HG03457 (cell line): ENCODE results near the gene NEU4.
"Not testable (repeated sequence)": the region's sequence is repeated elsewhere in the genome, so short reads cannot be mapped to it uniquely, and the experiment has no call there.

Experiments
- ATAC-seq: cut with Tn5 transposase; IDR thresholded peaks from one replicate; pipeline ENCODE4 v1.9.1; 2021; ENCODE audit warnings: moderate number of reproducible peaks; ENCODE audit not compliant: unreplicated experiment

The NEU4 gene, protein sequence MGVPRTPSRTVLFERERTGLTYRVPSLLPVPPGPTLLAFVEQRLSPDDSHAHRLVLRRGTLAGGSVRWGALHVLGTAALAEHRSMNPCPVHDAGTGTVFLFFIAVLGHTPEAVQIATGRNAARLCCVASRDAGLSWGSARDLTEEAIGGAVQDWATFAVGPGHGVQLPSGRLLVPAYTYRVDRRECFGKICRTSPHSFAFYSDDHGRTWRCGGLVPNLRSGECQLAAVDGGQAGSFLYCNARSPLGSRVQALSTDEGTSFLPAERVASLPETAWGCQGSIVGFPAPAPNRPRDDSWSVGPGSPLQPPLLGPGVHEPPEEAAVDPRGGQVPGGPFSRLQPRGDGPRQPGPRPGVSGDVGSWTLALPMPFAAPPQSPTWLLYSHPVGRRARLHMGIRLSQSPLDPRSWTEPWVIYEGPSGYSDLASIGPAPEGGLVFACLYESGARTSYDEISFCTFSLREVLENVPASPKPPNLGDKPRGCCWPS

DNA sequence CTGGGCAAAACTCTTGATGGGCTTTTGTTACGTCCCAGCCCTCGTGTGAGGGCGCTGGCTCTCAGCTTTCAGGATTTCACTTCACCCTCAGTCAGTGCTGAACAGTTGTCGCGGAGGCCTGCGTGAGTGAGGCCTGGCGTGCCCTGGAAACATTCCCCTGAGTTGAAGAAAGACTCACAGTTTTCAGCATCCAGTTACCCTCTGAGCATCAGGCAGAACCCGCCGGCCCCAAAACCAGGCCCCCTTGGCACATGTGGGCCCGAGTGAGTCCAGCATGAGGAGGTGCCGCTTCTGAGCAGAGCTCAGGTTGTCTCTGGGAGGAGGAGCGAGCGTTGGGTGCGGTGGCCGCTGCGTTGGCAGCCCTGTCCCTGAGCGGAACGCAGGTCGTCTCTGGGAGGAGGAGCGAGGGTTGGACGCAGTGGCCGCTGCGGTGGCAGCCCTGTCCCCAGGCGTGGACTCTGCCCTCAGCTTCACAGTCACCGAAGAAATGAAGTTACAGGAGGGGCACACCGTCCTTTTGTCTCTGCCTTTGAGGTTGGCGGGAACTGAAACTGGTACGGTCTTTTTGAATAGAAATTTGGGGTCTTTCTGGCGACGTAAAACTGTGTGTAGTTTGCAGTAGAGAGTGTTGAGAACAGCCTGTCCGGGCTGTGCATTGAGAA lies at the start of gene NEU4:
Gene NEU4, plus strand, starts transcription at position 473 of the 662 bp plus-strand sequence. CDS start 5,292 bp downstream, outside the sequence.
- no peak for ATAC-seq

DNA sequence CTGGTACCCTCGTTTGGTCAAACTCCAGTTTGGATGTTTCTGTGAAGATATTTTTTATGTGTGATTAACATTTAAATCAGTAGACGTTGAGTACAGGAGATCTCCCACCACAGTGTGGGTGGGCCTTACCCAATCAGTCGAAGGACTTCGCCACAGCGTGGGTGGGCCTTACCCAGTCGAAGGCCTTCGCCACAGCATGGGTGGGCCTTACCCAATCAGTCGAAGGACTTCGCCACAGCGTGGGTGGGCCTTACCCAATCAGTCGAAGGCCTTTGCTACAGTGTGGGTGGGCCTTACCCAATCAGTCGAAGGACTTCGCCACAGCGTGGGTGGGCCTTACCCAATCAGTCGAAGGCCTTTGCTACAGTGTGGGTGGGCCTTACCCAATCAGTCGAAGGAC lies 49.1 kb upstream of the NEU4 start:
- ATAC-seq, result not testable (repeated sequence)

DNA sequence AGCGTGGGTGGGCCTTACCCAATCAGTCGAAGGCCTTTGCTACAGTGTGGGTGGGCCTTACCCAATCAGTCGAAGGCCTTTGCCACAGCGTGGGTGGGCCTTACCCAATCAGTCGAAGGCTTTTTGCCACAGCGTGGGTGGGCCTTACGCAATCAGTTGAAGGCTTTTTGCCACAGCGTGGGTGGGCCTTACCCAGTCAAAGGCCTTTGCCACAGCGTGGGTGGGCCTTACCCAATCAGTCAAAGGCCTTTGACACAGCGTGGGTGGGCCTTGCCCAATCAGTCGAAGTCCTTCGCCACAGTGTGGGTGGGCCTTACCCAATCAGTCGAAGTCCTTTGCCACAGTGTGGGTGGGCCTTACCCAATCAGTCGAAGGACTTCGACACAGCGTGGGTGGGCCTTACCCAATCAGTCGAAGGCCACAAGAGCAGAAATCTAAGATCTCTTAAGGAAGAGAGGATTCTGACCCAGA lies 48.7 kb upstream of the NEU4 start:
- no peak for ATAC-seq

DNA sequence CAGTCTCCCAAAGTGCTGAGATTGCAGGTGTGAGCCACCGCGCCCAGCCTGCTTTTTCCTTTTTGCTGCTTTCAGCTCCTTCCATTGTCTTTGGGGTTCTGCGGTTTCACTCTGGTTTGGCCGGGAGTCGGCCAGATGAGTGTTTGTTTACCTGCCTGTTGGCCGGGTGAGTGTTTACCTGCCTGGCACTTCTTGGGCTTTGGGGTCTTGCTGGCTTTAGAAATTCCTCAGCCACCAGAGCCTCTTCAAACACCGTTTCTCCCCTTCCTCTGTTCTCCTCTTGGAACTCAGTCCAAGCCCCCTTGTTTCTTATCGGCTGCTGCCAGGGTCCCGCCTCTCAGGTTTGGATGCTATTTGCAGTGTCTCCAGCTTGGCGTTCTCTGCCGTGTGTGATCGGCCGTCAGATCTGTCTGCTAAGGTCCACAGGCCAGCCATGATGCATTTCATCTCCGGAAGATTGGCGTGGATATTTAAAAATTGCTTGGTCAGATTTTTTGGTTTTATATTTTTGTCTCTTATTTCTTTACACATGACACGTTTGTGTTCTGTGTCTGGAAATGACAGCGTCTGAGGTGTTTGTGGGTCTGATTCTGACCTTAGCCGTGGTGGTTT lies 46.6 kb upstream of the NEU4 start:
- ATAC-seq, result no peak

DNA sequence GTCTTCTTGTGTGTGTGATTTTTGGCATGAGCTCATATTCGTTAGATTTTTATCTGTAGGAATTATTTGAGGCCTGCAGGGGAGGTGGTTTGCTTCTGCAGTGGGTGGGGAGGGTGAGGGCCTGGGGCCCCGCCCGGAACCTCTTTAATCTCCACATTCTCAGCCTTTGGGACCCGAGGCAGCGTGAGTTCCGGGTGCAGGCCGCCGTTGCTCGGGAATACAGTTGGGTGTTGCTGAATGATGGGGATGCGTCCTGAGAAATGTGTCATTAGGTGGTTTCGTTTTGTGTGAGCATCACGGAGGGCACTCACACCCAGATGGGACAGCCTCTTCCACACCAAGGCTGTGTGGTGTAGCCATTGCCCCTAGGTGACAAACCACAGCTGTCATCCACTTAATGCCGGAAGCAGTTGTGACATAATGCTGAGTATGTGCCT lies 46.0 kb upstream of the NEU4 start:
- ATAC-seq, result no peak

DNA sequence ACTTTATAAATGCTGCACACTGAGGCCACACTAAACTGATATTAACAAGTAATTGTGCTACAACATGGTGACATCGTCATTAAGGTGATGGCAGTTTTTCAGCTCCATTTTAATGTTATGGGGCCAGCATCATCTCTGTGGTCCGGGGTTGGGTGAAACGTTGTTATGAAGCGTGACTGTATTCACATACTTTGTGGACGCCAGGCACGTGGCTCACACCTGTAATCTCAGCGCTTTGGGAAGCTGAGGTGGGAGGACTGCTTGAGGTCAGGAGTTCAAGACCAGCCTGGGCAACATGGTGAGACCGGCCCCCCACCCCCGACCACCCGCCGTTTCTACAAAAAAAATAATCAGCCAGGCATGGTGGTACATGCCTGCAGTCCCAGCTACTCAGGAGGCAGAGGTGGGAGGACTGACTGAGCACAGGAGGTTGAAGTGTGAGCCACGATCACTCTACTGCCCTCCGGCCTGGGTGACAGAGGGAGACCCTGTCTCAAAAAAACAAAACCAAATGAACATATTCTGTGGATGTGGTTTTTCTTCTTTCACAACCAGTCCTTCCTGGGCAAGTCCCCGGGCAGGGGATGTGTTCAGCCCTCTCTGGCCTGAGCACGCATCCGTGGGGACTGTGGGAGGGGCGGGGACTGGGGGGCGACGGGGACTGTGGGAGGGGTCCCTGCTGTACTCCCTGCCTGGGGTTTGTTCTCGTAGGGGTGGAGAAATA lies 45.3 kb upstream of the NEU4 start:
- no peak for ATAC-seq

DNA sequence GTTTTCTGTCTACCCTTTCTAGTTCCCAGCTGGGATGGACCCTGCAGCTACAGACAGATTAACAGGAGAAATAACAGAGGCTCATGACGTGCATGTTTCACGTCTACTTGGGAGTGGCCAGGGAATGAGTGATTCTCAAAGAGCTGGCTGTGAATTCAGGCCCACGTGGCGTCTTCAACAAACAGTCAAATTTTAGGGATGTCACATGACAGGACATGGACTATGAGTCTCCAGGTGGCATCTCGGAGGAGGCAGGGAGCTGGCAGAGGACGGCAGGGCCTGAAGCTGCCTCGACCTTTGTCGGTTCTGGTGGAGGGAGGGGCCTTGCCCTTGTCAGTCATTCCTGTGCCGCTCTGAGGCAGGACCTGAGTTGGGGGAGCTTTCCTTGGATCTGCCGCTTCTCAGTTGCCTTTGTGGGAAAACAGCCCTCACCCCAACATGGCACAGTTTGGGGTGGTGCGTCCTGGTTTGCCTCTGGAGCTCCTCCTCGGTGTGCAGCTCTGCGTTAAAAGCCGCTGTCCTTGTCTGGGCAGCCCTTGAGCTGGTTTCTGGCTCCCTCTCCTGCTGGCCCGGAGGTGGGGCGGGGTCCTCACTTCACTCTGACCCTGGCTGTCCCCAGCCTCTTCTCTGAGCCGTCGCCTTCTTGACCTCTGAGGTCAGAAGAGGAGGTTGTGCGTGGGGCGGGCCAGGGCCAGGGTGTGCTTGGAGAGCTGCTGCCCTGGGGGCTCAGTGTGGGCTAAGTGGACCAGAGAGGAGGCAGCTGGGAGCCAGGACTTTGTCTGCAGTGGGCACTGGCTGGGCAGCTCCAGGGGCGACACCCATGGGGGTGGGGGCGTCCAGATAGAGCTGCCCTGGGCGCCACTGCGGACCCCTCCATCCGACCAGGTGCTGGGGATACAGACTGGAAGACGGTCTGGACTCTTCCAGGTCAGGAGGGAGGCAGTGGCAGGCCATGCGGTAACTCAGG lies 44.4 kb upstream of the NEU4 start:
- ATAC-seq, result no peak

DNA sequence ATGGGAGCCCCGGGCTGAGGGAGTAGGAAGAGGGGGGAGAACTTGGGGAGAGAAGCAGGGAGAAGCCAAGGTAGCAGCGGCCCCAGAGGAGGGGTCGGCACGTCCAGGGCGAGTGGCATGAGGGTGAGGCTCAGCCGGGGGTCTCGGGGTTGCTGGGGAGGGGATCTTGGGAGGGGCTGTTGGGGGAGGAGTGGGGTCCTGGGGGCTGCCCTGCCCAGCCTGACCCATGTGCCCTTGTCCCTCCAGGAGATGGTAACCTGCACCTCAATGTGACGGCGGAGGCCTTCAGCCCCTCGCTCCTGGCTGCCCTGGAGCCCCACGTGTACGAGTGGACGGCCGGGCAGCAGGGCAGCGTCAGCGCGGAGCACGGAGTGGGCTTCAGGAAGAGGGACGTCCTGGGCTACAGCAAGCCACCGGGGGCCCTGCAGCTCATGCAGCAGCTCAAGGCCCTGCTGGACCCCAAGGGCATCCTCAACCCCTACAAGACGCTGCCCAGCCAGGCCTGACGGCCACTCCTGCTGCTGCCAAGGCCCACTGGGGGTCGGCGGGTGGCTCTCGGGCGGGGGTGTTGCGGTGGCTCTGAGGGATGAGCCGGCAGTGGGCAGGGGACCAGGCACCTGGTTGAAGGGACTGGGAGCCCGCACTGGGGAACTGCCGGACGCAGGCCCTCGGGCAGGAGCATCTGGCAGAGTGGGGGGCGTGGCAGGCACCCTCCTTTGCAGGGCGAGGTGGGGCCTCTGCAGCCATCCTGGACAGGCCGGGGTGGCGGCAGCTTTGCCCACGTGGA lies 41.3 kb upstream of the NEU4 start:
- ATAC-seq, result no peak

DNA sequence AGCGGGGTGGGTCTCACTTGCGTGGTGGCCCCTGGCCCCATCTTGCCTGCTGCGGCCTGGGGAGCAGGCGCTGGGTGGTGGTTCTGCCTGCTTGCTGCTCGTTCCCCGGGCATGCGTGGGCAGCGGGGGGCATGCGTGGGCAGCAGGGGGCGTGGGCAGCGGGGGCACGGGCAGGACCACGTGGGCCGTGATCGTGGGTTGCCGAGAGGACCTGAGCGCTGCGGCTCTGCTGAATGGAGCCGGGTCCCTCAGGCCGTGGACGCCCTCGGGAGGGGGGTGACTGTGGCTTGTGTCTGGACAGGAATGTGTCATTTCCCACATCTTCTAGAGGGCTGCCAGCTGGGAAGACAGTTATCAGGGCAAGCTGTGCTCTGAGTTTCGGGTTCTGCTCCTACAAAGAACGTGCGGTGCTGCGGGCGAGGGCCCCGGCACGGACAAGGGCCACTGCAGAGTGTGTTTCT lies 40.7 kb upstream of the NEU4 start:
- ATAC-seq, result no peak

DNA sequence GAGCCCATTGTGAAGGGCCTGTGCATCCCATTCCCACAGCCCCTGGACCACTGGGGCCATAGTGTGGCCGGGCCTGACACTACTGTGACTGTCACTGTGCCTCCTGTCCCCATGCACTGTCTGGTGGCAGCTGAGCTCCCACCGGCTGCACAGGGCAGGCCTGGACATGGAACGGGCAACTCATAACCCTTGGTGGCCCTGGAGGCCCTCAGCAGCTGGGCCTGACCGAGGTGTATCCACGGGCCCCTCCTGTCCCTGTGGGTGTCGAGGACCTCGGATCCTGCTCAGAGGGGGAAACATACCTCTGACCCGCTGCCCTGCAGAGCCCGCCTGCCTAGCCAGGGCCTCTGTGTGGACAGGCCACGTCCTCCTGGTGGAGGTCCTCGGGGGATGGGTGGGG lies 40.1 kb upstream of the NEU4 start:
- ATAC-seq, result no peak

DNA sequence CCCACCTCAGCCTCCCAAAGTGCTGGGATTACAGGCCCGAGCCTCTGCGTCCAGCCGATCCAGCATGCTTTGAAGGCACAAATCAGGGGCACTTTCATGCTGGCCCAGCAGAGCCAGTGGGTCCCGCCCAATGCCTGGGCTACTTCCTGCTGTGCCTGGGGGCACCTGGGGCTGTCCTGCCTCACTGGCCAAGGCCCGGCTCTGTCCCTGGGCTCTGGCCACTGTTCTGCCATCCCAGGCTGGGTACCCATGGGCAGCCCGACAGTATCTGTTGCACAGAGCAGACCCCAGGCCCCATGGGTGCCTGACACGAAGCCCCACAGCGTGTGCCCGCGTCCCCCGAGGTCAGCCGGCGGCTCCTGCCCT lies 39.2 kb upstream of the NEU4 start:
- no peak for ATAC-seq

DNA sequence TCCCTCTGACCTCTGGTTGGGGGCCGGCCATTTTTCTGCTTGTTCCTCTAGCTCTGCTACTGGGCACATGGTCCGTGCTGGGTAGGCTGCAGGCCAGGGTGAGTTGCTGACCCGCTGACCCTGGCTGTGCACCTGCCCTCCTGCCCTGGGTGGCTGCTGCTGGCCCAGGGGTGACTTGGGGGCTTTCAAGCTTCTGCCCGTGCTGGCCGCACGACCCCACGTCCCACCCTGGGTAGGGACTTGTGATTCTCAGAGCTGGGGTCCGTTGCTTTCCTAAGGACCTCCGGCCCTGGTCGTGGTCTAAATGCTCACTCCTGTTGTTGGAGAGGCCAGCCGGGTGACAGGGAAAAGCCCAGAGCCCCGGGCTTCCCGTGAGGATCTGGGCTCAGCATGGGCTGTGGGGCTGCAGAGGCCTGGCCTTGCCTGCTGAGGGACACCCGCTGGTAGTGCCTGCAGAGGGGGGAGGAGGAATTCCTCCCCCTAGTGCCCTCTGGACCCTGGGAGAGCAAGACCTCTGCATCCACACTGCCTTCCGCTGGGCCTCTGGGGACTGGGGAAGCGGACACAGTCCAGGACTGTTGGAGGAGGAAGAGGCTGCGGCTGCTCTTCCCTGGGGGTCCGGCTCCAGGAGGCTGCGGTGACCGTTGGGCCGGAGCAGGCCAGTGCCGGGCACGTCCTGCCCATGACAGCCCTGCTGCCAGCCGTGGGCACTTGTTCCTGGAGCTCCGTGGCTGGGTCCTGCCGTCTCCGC lies 38.6 kb upstream of the NEU4 start:
- no peak for ATAC-seq

DNA sequence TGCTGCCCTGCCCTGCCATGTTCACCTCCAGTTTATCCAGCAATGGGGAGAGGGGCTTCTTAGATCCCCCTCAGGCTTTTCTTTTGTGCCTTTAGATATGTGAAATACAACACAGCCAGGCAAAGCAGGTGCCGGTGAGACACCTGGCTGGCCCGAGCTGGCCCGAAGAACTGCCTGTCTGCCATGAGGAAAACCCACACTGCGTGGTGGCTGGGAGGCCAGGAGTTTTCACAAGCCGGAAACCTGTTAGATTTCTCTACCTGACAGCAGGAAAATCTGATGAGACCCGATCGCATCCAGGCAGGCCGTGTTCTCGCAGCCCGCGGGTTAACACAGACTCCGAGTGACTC lies 38.1 kb upstream of the NEU4 start:
- ATAC-seq, result no peak

DNA sequence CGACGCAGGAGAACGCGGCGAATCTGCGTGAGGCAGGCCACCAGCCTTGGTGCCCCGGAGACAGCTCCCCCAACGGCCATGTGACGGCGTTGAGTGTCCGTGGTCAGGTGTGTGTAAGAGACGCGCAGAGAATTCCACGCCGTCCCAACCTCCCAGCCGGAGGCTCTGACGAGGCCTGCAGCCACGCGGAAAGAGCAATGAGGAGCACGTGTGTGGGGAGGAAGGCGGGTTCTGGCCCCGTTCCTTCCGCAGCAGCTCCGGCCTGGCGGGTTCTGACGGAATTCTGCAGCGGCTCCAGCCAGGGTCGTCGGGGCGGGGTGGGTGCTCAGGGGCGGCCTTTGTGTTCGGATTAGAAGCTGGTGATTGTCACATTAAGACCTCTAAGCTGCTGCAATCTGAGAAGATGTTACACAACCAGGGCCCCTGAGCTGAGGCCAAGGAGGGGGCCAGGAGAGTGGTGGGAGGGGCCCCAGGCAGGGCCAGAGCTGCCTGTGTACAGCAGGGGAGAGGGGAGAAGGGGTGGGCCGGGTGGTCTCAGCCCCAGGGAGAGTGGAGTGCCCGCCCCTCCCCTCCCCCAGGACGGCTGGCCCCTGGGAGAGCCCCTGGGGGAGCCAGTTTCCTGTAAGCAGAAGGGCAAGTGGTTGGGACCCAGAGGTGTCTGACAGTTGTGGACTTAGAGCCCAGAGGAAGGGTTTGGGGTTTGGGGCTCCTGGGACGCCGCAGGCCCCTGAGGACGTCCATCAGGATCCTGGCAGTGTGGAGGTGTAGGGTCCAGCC lies 37.5 kb upstream of the NEU4 start:
- no peak for ATAC-seq

DNA sequence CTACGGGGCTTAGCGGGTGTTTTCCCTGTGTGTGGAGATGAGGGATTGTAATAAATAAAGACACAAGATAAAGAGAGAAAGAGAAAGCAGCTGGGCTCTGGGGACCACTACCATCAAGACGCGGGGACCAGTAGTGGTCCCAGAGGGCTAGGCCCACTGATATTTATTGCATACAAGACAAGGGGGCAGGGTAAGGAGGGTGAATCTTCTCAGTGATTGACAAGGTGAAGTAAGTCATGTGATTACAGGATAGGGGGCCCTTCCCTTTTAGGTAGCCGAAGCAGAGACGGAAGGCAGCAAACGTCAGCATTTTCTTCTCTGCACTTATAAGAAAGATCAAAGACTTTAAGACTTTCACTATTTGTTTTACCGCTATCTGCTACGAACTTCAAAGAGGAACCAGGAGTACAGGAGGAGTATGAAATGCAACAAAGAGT lies 36.9 kb upstream of the NEU4 start:
- no peak for ATAC-seq

DNA sequence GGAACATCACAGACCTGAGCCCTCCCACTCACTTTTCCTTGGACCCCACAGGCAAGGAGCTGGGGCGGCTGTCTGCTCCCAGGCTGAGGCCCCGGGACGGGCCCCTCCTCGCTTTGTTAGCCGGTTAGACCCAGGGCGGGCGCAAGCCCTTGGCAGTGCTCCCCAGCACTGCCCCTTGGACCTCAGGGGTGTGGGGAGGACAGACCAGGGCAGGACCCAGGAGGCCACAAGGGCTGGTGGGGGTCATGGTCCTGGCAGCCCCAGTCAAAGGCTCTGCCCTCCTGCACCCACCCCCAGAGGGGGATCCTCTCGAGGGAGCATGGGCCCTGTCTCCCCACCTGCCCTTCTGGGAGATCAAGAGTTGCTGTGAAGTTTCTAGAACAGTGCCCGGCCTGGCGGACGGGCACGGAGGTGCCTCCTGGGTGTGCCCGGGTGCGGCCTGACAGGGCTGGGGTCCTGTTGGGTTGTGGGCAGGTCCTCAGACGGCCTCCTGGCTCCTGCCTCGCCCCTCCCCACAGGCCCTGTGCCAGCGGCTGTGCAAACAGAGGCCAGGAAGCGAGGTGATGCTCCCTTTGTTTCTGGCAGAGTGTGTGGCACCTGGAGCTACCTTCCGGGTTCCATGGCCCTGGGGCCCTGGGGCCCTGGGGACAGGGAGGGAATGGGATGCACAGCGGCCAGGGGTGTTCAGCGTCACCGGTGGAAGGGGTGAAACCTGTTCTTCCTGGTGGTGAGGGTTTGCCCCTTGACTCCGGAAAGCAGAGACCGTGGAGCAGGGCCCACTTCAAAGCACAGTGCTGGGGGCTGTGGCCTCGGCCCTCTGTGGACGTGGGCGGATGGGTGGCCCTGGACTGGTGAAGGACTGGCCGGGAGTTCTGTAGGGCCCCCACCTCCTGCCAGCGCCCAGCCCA lies 35.2 kb upstream of the NEU4 start:
- no peak for ATAC-seq
